Spleen (tissue), 11 donors: ENCODE measurements around the gene STX16. TPM values are rescaled to one million over a fixed set of nuclear protein-coding genes. Genes with fewer than 3 reads are reported as not detected.

ENCODE experiments used
- DNase-seq: peaks from one replicate; pipeline ENCODE4 v3.0.0-alpha.2; 2020
- H3K27ac ChIP-seq, 8 donors: fragments of 200-600 bp; sonication (generic) in 7 of 8; 1 replicate in 4 of 8; 2 replicates in 4 of 8; pipeline versions ENCODE4 v1.5.0 to v1.8.0; 2016 to 2021; ENCODE audit warnings: inconsistent platforms in 4 of 8, mild to moderate bottlenecking in 4 of 8, moderate library complexity in 1 of 8
- H3K27me3 ChIP-seq, 7 donors: fragments of 200-600 bp; sonication (generic) in 6 of 7; replicated peaks in 1 of 7; 1 replicate in 4 of 7; 2 replicates in 3 of 7; pipeline versions ENCODE4 v1.5.0 to v1.8.0; 2016 to 2021; ENCODE audit warnings: inconsistent platforms in 3 of 7, mild to moderate bottlenecking in 1 of 7
- H3K36me3 ChIP-seq, 6 donors: fragments of 200-600 bp; sonication (generic) in 5 of 6; 1 replicate in 4 of 6; 2 replicates in 2 of 6; pipeline versions ENCODE4 v1.5.0 to v1.8.0; 2016 to 2021; ENCODE audit warnings: inconsistent platforms in 2 of 6
- H3K4me1 ChIP-seq, 6 donors: fragments of 200-600 bp; sonication (generic) in 5 of 6; 1 replicate in 3 of 6; 2 replicates in 3 of 6; pipeline versions ENCODE4 v1.5.0 to v1.8.0; 2016 to 2021; ENCODE audit warnings: inconsistent platforms in 3 of 6
- H3K4me3 ChIP-seq, 8 donors: fragments of 200-600 bp; sonication (generic) in 7 of 8; 1 replicate in 4 of 8; 2 replicates in 4 of 8; pipeline versions ENCODE4 v1.5.0 to v1.8.0; 2016 to 2021; ENCODE audit warnings: inconsistent platforms in 4 of 8, mild to moderate bottlenecking in 4 of 8, moderate library complexity in 2 of 8
- H3K9me3 ChIP-seq, 8 donors: fragments of 200-600 bp; sonication (generic) in 7 of 8; 1 replicate in 4 of 8; 2 replicates in 4 of 8; pipeline versions ENCODE4 v1.5.0 to v1.8.0; 2016 to 2021; ENCODE audit warnings: inconsistent platforms in 4 of 8
- CTCF ChIP-seq, 11 experiments: fragments of 200-600 bp in 7 of 11; fragments of 450-650 bp in 4 of 11; sonication (generic) in 4 of 11; IDR thresholded peaks in 8 of 11; conservative IDR thresholded peaks in 3 of 11; 1 replicate in 7 of 11; 2 replicates in 4 of 11; pipeline versions ENCODE4 v1.4.0 to v1.8.0; 2016 to 2021; ENCODE audit warnings: antibody characterized with exemption in 11 of 11, inconsistent platforms in 4 of 11, mild to moderate bottlenecking in 1 of 11
- POLR2A ChIP-seq, 3 donors: fragments of 450-650 bp; IDR thresholded peaks; one replicate each; pipeline ENCODE4 v1.5.1; 2017; ENCODE audit warnings: antibody characterized with exemption in 3 of 3, mild to moderate bottlenecking in 1 of 3
- POLR2AphosphoS5 ChIP-seq, 3 donors: sonication (generic); formaldehyde crosslinking; IDR thresholded peaks; one replicate each; pipeline ENCODE4 v1.5.1; 2017; ENCODE audit warnings: antibody characterized with exemption in 3 of 3
- WGBS, 5 donors: extraction: QIAGEN DNeasy Blood & Tissue Kit in 3 of 5; methylation state at CpG; one replicate each; pipeline versions ENCODE4 v1.1.5 to v1.1.7; 2013 to 2018; 5-methylcytosine and 5-hydroxymethylcytosine counted together
- intact Hi-C: fragments of 100-400 bp; cut with DNase I; formaldehyde crosslinking; loops from one replicate; pipeline ENCODE4 v1.15.0; 2023; ENCODE audit warnings: low total_unique reads
- polyA plus RNA-seq, 3 donors: library from polyadenylated mRNA; stranded (reverse); fragments of 200-250 nt; gene quantifications; one replicate each; pipeline ENCODE4 v1.2.1, GENCODE V29; 2013
- total RNA-seq, 7 donors: library from RNA; depleted of rRNA in 3 of 7; stranded (reverse); fragments of >200 nt in 3 of 7; fragmentation: NEBNext Ultra II Directional in 4 of 7; extraction: Animal tissue kit (Norgen Biotek cat#: 25700) in 4 of 7; gene quantifications; one replicate each; pipeline versions ENCODE4 v1.1.0 to v1.2.1, GENCODE V29; 2016 to 2021
- donor health status: healthy with polysubstance abuse.
- donor health status: DM: no; HTN: no; CAD: no; lungs with moderate emphysema.
- donor health status: DM: no; HTN: no; CAD: no.
- donor health status: Bipolar disorder and iron deficiency.
- donor health status: healthy.
- donor health status: DM: no; HTN: no; CAD: no.
- donor health status: DM: yes; HTN: yes; CAD: no.

Gene STX16
- total and polyA plus RNA-seq, 10 donors, result 34.4 to 105 (median 75.0) TPM

- intact Hi-C loops, result no loop called here
- no peak for DNase-seq
- peaks cover 0 to 13% (median 0%) of the 10 kb centered on the region in 6 donors for H3K4me1 ChIP-seq
- TF ChIP-seq POLR2AphosphoS5 (IDR thresholded peaks at IDR 0.05), result no peak
- no peak for TF ChIP-seq CTCF (IDR thresholded peaks at IDR 0.05 in 8 of 11, conservative IDR thresholded peaks at IDR 0.05 in 3 of 11)
- no peak for TF ChIP-seq POLR2A (IDR thresholded peaks at IDR 0.05)
- 71 to 88% (median 82%) methylated on average over 11 of the region's 11 CpGs for WGBS, 5 donors
- H3K36me3 ChIP-seq, result no peaks in the 10 kb centered on the region
- no peak overlapping the region for H3K4me3 ChIP-seq
- no peaks in the 10 kb centered on the region for H3K9me3 ChIP-seq
- H3K27ac ChIP-seq, result no peak overlapping the region
- H3K27me3 ChIP-seq, result peaks cover 0 to 3% (median 0%) of the 10 kb centered on the region in 7 donors
These were observed 22.4 kb upstream of the STX16 start for GRCh38 chr20:58628491-58629214.

GRCh38 chr20:58629215-58629580 lies 21.9 kb upstream of the STX16 start:
- Histone ChIP-seq H3K4me1 (peaks cover 0 to 16% (median 2%) of the 10 kb centered on the region in 6 donors), H3K9me3 (no peaks in the 10 kb centered on the region), H3K27me3 (peaks cover 0 to 3% (median 0%) of the 10 kb centered on the region in 7 donors), H3K27ac (no peak overlapping the region), H3K36me3 (no peaks in the 10 kb centered on the region), H3K4me3 (no peak overlapping the region)
- no peak for DNase-seq
- intact Hi-C loops, result no loop called here
- 83 to 100% (median 93%) methylated on average over 1 of the region's 1 CpG for WGBS, 5 donors
- TF ChIP-seq CTCF (IDR thresholded peaks at IDR 0.05 in 8 of 11, conservative IDR thresholded peaks at IDR 0.05 in 3 of 11), result no peak
- no peak for TF ChIP-seq POLR2A (IDR thresholded peaks at IDR 0.05)
- TF ChIP-seq POLR2AphosphoS5 (IDR thresholded peaks at IDR 0.05), result no peak

GRCh38 chr20:58630063-58630462 lies 21.0 kb upstream of the STX16 start:
- DNase-seq, result peak; percentile 13
- no peak overlapping the region for H3K27ac ChIP-seq
- TF ChIP-seq CTCF (IDR thresholded peaks at IDR 0.05 in 8 of 11, conservative IDR thresholded peaks at IDR 0.05 in 3 of 11) (no peak), POLR2A (IDR thresholded peaks at IDR 0.05) (no peak), POLR2AphosphoS5 (IDR thresholded peaks at IDR 0.05) (no peak)
- no peaks in the 10 kb centered on the region for H3K9me3 ChIP-seq
- 21 to 46% (median 38%) methylated on average over 4 of the region's 4 CpGs for WGBS, 5 donors
- H3K4me3 ChIP-seq, result no peak overlapping the region
- H3K36me3 ChIP-seq, result no peaks in the 10 kb centered on the region
- H3K27me3 ChIP-seq, result peaks cover 0 to 8% (median 0%) of the 10 kb centered on the region in 7 donors
- H3K4me1 ChIP-seq, result peaks cover 0 to 24% (median 8%) of the 10 kb centered on the region in 6 donors
- intact Hi-C loops, result no loop called here

GRCh38 chr20:58633161-58634053 lies 17.7 kb upstream of the STX16 start:
- peaks cover 0 to 23% (median 0%) of the 10 kb centered on the region in 7 donors for H3K27me3 ChIP-seq
- H3K27ac ChIP-seq, result no peak overlapping the region
- intact Hi-C loops, result no loop called here
- H3K4me1 ChIP-seq, result peaks cover 0 to 12% (median 8%) of the 10 kb centered on the region in 6 donors
- DNase-seq, result peak; percentile 18
- no peak overlapping the region for H3K4me3 ChIP-seq
- TF ChIP-seq POLR2A (IDR thresholded peaks at IDR 0.05) (no peak), CTCF (IDR thresholded peaks at IDR 0.05 in 8 of 11, conservative IDR thresholded peaks at IDR 0.05 in 3 of 11) (no peak), POLR2AphosphoS5 (IDR thresholded peaks at IDR 0.05) (no peak)
- H3K9me3 ChIP-seq, result no peaks in the 10 kb centered on the region
- no peaks in the 10 kb centered on the region for H3K36me3 ChIP-seq
- WGBS, 5 donors, result 81 to 89% (median 84%) methylated on average over 10 of the region's 10 CpGs
